Kidney epithelial cell (primary cell): ENCODE data around the gene ZBTB48. TPM values are rescaled to one million over a fixed set of nuclear protein-coding genes. Genes with fewer than 3 reads are reported as not detected.
A peak's percentile ranks its signal among the peaks of the same experiment; 100 is the strongest.

ENCODE experiments used
- DNase-seq: peaks from one replicate; pipeline ENCODE4 v3.0.0-alpha.2; 2010; ENCODE audit warnings: low read depth
- H3K27me3 ChIP-seq: 2 replicates; pipeline ENCODE4 v1.6.0; 2011; ENCODE audit warnings: low read length; ENCODE audit not compliant: control insufficient read depth, insufficient read depth
- H3K36me3 ChIP-seq: 2 replicates; pipeline ENCODE4 v1.5.1; 2011; ENCODE audit warnings: low read length; ENCODE audit not compliant: control insufficient read depth, insufficient read depth
- H3K4me3 ChIP-seq: 2 replicates; pipeline ENCODE4 v1.5.1; 2011; ENCODE audit warnings: low read depth, mild to moderate bottlenecking, control low read depth, low read length
- CTCF ChIP-seq: IDR thresholded peaks from 2 replicates; pipeline ENCODE4 v1.5.1; 2011; ENCODE audit warnings: mild to moderate bottlenecking, moderate library complexity, low read length, control low read depth, inconsistent platforms; ENCODE audit not compliant: insufficient read depth, poor library complexity, severe bottlenecking
- total RNA-seq: library from RNA; depleted of rRNA; stranded (reverse); fragments of >200 nt; gene quantifications from 2 replicates; pipeline ENCODE4 v1.2.3, GENCODE V29; 2015

The ZBTB48 gene
- total RNA-seq, 1 donor from 2014 or later = 14.2 TPM

GRCh38 chr1:6601049-6601922 is 21.5 kb downstream of the ZBTB48 start:
- peak; percentile 90 for DNase-seq
- no peak for TF ChIP-seq CTCF

GRCh38 chr1:6601923-6602668 is 22.3 kb downstream of the ZBTB48 start:
- no peaks in the 10 kb centered on the region for H3K27me3 ChIP-seq
- no peak for TF ChIP-seq CTCF
- peaks cover 1% of the 10 kb centered on the region for H3K36me3 ChIP-seq
- DNase-seq = no peak
- peak overlapping the region; percentile 69 for H3K4me3 ChIP-seq

More at GRCh38 chr1:6601049-6601922, 21.5 kb downstream of the ZBTB48 start:
- Histone ChIP-seq H3K36me3 (peaks cover 1% of the 10 kb centered on the region), H3K4me3 (peak overlapping the region; percentile 69), H3K27me3 (no peaks in the 10 kb centered on the region)

GRCh38 chr1:6602669-6603237 is 23.0 kb downstream of the ZBTB48 start, which contains the start of gene KLHL21:
TSS of gene KLHL21 (minus strand) at chr1:6602869. CDS start at chr1:6602817, 52 bp downstream.
- Histone ChIP-seq H3K36me3 (peaks cover 1% of the 10 kb centered on the region), H3K4me3 (peak within 1 kb of the TSS; percentile 69), H3K27me3 (no peaks in the 10 kb centered on the region)
- TF ChIP-seq CTCF = no peak
- DNase-seq = no peak

GRCh38 chr1:6603238-6603914 is 23.6 kb downstream of the ZBTB48 start:
- TF ChIP-seq CTCF = no peak
- peaks cover 1% of the 10 kb centered on the region for H3K36me3 ChIP-seq
- H3K27me3 ChIP-seq = no peaks in the 10 kb centered on the region
- no peak for DNase-seq
- H3K4me3 ChIP-seq = peak overlapping the region; percentile 49

- H3K4me3 ChIP-seq = no peak overlapping the region
Measured at GRCh38 chr1:6603915-6604558, 24.2 kb downstream of the ZBTB48 start.

More at GRCh38 chr1:6603915-6604558, 24.2 kb downstream of the ZBTB48 start:
- DNase-seq = no peak
- Histone ChIP-seq H3K27me3 (no peaks in the 10 kb centered on the region), H3K36me3 (no peaks in the 10 kb centered on the region)
- no peak for TF ChIP-seq CTCF
